ENCODE measurements around the gene SLC22A25. TPM values are rescaled to one million over a fixed set of nuclear protein-coding genes. Genes with fewer than 3 reads are reported as not detected.
"Not testable (repeated sequence)": the region's sequence is repeated elsewhere in the genome, so short reads cannot be mapped to it uniquely, and the experiment has no call there.

Gene SLC22A25
- total RNA-seq, 1 donor from 2014 or later: not detected

DNA sequence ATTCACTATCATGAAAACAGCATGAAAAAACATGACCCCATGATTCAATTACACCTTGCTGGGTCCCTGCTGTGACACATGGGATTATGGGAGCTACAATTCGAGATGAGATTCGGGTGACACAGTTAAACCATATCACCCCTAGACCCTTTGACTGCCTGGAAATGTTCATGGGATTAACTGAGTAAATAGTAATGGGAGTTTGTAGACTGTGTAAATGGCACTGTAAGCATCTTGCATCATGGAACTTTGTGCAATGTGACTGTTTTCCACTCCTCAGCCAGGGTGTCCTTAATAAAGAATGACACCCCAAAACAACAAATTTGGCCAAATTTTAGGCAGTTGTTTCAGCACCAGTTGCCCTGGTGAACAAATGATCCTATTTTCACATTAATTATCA lies 7.9 kb upstream of the SLC22A25 start:
- Histone ChIP-seq H3K4me1 (no peaks in the 10 kb centered on the region), H3K4me2 (no peak overlapping the region), H3K9ac (no peak overlapping the region), H3K9me3 (ENCODE audit: low read depth) (no peaks in the 10 kb centered on the region), H3K4me3 (no peak overlapping the region), H4K20me1 (ENCODE audit: low read depth) (no peaks in the 10 kb centered on the region), H3F3A (ENCODE audit: low read depth) (no peaks in the 10 kb centered on the region), H3K27me3 (no peaks in the 10 kb centered on the region), H3K36me3 (no peaks in the 10 kb centered on the region), H2AFZ (replicated peaks) (no peak overlapping the region), H3K79me2 (ENCODE audit: low read depth) (no peaks in the 10 kb centered on the region), H3K27ac (no peak overlapping the region)
- Mint-ChIP-seq H3K27me3 (ENCODE audit: insufficient read depth, low read depth) (peaks cover 2% of the 10 kb centered on the region), H3K27ac (no peak overlapping the region), H3K4me3 (no peak overlapping the region), H3K36me3 (no peaks in the 10 kb centered on the region), H3K9me3 (no peaks in the 10 kb centered on the region), H3K4me1 (no peaks in the 10 kb centered on the region)
- DNase-seq (ENCODE audit: low spot score): no peak
- TF ChIP-seq, protein P1, sequence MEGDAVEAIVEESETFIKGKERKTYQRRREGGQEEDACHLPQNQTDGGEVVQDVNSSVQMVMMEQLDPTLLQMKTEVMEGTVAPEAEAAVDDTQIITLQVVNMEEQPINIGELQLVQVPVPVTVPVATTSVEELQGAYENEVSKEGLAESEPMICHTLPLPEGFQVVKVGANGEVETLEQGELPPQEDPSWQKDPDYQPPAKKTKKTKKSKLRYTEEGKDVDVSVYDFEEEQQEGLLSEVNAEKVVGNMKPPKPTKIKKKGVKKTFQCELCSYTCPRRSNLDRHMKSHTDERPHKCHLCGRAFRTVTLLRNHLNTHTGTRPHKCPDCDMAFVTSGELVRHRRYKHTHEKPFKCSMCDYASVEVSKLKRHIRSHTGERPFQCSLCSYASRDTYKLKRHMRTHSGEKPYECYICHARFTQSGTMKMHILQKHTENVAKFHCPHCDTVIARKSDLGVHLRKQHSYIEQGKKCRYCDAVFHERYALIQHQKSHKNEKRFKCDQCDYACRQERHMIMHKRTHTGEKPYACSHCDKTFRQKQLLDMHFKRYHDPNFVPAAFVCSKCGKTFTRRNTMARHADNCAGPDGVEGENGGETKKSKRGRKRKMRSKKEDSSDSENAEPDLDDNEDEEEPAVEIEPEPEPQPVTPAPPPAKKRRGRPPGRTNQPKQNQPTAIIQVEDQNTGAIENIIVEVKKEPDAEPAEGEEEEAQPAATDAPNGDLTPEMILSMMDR (IDR thresholded peaks at IDR 0.05): no peak
- no peak for TF ChIP-seq EZH2 (IDR thresholded peaks at IDR 0.05)
- TF ChIP-seq EZH2phosphoT487 (IDR thresholded peaks at IDR 0.05): no peak

DNA sequence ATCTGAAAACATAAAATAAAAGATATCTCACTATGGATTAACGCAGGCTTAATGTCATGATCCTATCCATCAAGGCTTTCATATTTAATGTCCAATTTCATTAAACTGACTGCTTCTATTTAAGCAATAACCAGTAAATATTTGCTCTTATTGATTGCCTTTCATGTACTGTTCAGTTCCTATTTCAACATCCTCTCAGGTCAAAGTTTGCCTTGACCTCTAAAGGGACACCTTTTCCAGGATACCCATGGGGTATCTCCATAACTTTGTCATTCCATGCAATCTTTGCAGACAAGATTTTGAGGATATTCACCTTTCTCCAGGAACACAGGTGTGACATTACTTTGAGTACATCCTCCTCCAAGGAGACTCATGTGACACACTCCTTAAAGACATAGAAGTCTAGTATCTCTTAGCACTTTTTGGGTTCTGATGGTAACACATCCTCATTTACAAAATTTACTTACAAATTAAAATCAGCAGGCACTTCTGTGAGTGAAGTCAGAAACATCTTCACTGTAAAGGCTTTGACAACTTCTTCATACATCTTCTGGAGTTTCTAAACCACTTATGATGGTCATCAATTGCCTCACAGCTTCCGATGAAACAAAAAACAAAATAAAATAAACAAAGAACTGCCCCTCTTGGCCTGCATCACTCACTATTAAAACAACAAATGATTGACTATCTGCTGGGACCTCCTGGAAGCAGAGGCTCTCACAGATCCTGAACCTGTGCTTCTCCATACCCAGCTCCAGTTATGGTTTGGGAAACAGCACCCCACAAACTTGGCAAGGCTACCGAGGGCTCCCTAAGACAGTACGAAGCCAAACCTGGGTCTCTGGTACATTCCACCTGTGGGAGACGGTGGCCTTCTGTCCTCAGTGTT lies 7.0 kb upstream of the SLC22A25 start:
- H3K27me3 Mint-ChIP-seq (ENCODE audit: insufficient read depth, low read depth): no peaks in the 10 kb centered on the region
- no peaks in the 10 kb centered on the region for H3K27me3 ChIP-seq
- no peaks in the 10 kb centered on the region for H3K4me1 Mint-ChIP-seq
- H3K36me3 Mint-ChIP-seq: no peaks in the 10 kb centered on the region
- H3F3A ChIP-seq (ENCODE audit: low read depth): no peaks in the 10 kb centered on the region
- H3K9ac ChIP-seq: no peak overlapping the region
- H3K27ac ChIP-seq: no peak overlapping the region
- no peaks in the 10 kb centered on the region for H3K9me3 Mint-ChIP-seq
- no peaks in the 10 kb centered on the region for H3K4me1 ChIP-seq
- H4K20me1 ChIP-seq (ENCODE audit: low read depth): no peaks in the 10 kb centered on the region
- H3K27ac Mint-ChIP-seq: no peak overlapping the region
- no peak for DNase-seq (ENCODE audit: low spot score)
- H3K4me3 Mint-ChIP-seq: no peak overlapping the region
- H3K79me2 ChIP-seq (ENCODE audit: low read depth): no peaks in the 10 kb centered on the region
- no peaks in the 10 kb centered on the region for H3K36me3 ChIP-seq
- TF ChIP-seq EZH2 (IDR thresholded peaks at IDR 0.05): no peak
- TF ChIP-seq, protein P1 (IDR thresholded peaks at IDR 0.05): no peak
- no peaks in the 10 kb centered on the region for H3K9me3 ChIP-seq (ENCODE audit: low read depth)
- no peak overlapping the region for H3K4me2 ChIP-seq
- no peak overlapping the region for H2AFZ ChIP-seq (replicated peaks)
- no peak overlapping the region for H3K4me3 ChIP-seq

DNA sequence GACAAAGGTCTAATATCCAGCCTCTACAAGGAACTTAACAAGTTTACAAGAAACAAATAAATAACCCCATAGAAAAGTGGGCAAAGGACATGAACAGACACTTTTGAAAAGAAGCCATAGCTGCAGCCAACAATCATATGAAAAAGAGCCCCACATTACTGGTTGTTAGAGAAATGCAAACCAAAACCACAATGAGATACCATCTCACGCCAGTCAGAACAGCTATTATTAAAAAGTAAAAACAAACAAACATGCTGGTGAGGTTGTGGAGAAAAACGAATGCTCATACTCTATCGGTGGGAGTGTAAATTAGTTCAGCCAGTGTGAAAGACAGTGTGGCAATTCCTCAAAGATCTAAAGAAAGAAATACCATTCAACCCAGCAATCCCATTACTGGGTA lies 5.6 kb upstream of the SLC22A25 start:
- Mint-ChIP-seq H3K4me1 (no peaks in the 10 kb centered on the region), H3K27ac (no peak overlapping the region), H3K27me3 (ENCODE audit: insufficient read depth, low read depth) (peaks cover 2% of the 10 kb centered on the region), H3K36me3 (no peaks in the 10 kb centered on the region), H3K9me3 (no peaks in the 10 kb centered on the region), H3K4me3 (no peak overlapping the region)
- Histone ChIP-seq H3K9ac (no peak overlapping the region), H3K4me3 (no peak overlapping the region), H3K27ac (no peak overlapping the region), H3K4me2 (no peak overlapping the region), H3F3A (ENCODE audit: low read depth) (no peaks in the 10 kb centered on the region), H2AFZ (replicated peaks) (no peak overlapping the region), H3K79me2 (ENCODE audit: low read depth) (no peaks in the 10 kb centered on the region), H3K9me3 (ENCODE audit: low read depth) (no peaks in the 10 kb centered on the region), H3K36me3 (no peaks in the 10 kb centered on the region), H3K4me1 (no peaks in the 10 kb centered on the region), H4K20me1 (ENCODE audit: low read depth) (no peaks in the 10 kb centered on the region), H3K27me3 (no peaks in the 10 kb centered on the region)
- no peak for TF ChIP-seq EZH2 (IDR thresholded peaks at IDR 0.05)
- no peak for TF ChIP-seq EZH2phosphoT487 (IDR thresholded peaks at IDR 0.05)
- TF ChIP-seq, protein P1 (IDR thresholded peaks at IDR 0.05): no peak
- no peak for DNase-seq (ENCODE audit: low spot score)

DNA sequence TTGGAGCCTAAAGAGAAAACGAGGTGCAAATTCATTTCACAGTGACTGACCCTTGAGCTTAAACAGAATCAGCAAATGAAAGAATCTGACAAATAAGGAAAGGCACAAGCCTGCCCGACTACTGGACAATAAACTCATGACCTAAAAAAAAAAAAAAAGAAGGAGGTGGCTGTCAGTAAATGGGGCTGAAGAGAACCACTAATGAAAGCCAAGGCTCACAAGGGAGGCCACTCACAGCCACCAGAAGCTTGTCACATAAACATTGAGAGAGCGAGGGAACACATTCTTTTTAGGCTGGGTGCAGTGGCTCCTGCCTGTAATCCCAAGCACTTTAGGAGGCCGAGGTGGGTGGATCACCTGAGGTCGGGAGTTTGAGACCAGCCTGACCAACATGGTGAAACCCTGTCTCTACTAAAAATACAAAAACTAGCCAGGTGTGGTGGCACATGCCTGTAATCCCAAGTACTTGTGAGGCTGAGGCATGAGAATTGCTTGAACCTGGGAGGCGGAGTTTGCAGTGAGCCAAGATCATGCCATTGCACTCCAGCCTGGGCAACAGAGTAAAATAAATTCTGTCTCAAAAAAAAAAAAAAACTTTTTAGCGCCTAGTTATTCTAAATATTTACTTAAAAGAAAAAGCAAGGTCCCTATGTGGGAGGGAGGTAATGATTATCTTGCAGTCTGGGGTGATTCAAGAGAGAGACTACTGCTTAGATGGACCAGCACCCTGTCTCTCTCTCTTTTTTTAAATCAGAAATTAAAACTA lies 4.0 kb upstream of the SLC22A25 start:
- not testable (repeated sequence) for H3K9me3 Mint-ChIP-seq; H3K4me1 ChIP-seq; H3K27ac ChIP-seq; H3F3A ChIP-seq (ENCODE audit: low read depth); H3K27me3 Mint-ChIP-seq (ENCODE audit: insufficient read depth, low read depth); H3K27ac Mint-ChIP-seq; H3K36me3 Mint-ChIP-seq; H3K27me3 ChIP-seq; H3K36me3 ChIP-seq; H3K4me3 Mint-ChIP-seq; H3K9ac ChIP-seq; H4K20me1 ChIP-seq (ENCODE audit: low read depth); H3K9me3 ChIP-seq (ENCODE audit: low read depth); H3K79me2 ChIP-seq (ENCODE audit: low read depth); H2AFZ ChIP-seq (replicated peaks); H3K4me1 Mint-ChIP-seq; DNase-seq (ENCODE audit: low spot score); H3K4me3 ChIP-seq; H3K4me2 ChIP-seq
